K562 (cell line): ENCODE measurements around the gene ARHGAP10. TPM values are rescaled to one million over a fixed set of nuclear protein-coding genes. Genes with fewer than 3 reads are reported as not detected.

Experiments
- ATAC-seq: fragments of 200-7000 bp; cut with Tn5 transposase; 3 replicates; pipeline ENCODE4 v1.9.1; 2020; ENCODE audit warnings: moderate library complexity
- BruUV-seq: library from RNA; stranded (reverse); fragments of 400-500 nt; replicated peaks from 2 replicates; lab custom pipeline; 2021; lab: Mats Ljungman, UMichigan
- CTCF ChIA-PET: fragments of 300-600 bp; formaldehyde crosslinking; extraction: SDS; loops from one replicate; lab custom pipeline; 2021; ENCODE audit warnings: low intra/inter-chr PET ratio; lab: Yijun Ruan, JAX
- POLR2A ChIA-PET: fragments of 300-600, 350-650 bp; sonication (Branson Sonifier 250); formaldehyde crosslinking; extraction: SDS; loops from one replicate; lab custom pipeline; 2021; ENCODE audit warnings: antibody characterized with exemption, inconsistent platforms; lab: Yijun Ruan, JAX
- DNase-seq, 4 experiments: peaks; one replicate each; pipeline versions ENCODE4 v3.0.0 to v3.0.0-alpha.2; 2011 to 2018; ENCODE audit warnings: low spot score in 3 of 4, mixed read lengths in 3 of 4; ENCODE audit errors: extremely low read depth in 1 of 4
- FAIRE-seq: peaks from 2 replicates; lab custom pipeline; 2011; peaks lifted over from hg19 to GRCh38; lab: Jason Lieb, UNC
- H2AFZ ChIP-seq: 2 replicates; pipeline ENCODE4 v1.6.0; 2011; ENCODE audit warnings: low read depth, low read length, control low read depth, inconsistent platforms
- H3K27ac ChIP-seq: fragments of 200-600 bp; 3 replicates; pipeline ENCODE4 v1.8.0; 2011; ENCODE audit warnings: low read depth, mild to moderate bottlenecking, control low read depth, inconsistent platforms, low read length, moderate library complexity, mixed read lengths; ENCODE audit errors: extremely low read depth
- H3K27me3 ChIP-seq, 2 experiments: fragments of 300-600 bp in 1 of 2; 2 replicates in 1 of 2; 3 replicates in 1 of 2; pipeline versions ENCODE4 v1.6.0 to v1.8.0; 2011; ENCODE audit warnings: inconsistent platforms in 2 of 2, low read length in 2 of 2, mild to moderate bottlenecking in 1 of 2, mixed read lengths in 1 of 2, moderate library complexity in 1 of 2; ENCODE audit not compliant: control insufficient read depth in 2 of 2, insufficient read depth in 2 of 2
- H3K36me3 ChIP-seq: fragments of 300-600 bp; 3 replicates; pipeline ENCODE4 v1.8.0; 2011; ENCODE audit warnings: mild to moderate bottlenecking, low read length, inconsistent platforms; ENCODE audit not compliant: control insufficient read depth, insufficient read depth
- H3K4me1 ChIP-seq, 2 experiments: fragments of 200-600 bp in 1 of 2; replicated peaks in 1 of 2; 2 replicates in 1 of 2; 3 replicates in 1 of 2; pipeline versions ENCODE4 v1.5.1 to v1.8.0; 2011; ENCODE audit warnings: inconsistent platforms in 2 of 2, low read length in 2 of 2, mild to moderate bottlenecking in 1 of 2, mixed read lengths in 1 of 2, moderate library complexity in 1 of 2; ENCODE audit not compliant: control insufficient read depth in 2 of 2, insufficient read depth in 2 of 2
- H3K4me2 ChIP-seq: 2 replicates; pipeline ENCODE4 v1.6.1; 2011; ENCODE audit warnings: low read length, control low read depth, inconsistent platforms, mixed read lengths; ENCODE audit not compliant: insufficient read depth
- H3K4me3 ChIP-seq: fragments of 200-600 bp; sonication (generic), shearing (Covaris generic); 2 replicates; pipeline ENCODE4 v1.5.1; 2016; ENCODE audit warnings: control low read depth, inconsistent platforms
- H3K79me2 ChIP-seq: fragments of 200-600 bp; 3 replicates; pipeline ENCODE4 v1.8.0; 2011; ENCODE audit warnings: low read length, inconsistent platforms; ENCODE audit not compliant: control insufficient read depth, insufficient read depth
- H3K9ac ChIP-seq, 2 experiments: 2 replicates each; pipeline versions ENCODE4 v1.6.0 to v1.6.1; 2011; ENCODE audit warnings: low read depth in 2 of 2, low read length in 2 of 2, control low read depth in 1 of 2, inconsistent platforms in 1 of 2, mild to moderate bottlenecking in 1 of 2, mixed read lengths in 1 of 2; ENCODE audit not compliant: insufficient read depth in 1 of 2
- H3K9me1 ChIP-seq: one replicate; pipeline ENCODE4 v1.6.0; 2011; ENCODE audit warnings: inconsistent platforms, mild to moderate bottlenecking, low read length, moderate library complexity; ENCODE audit not compliant: control insufficient read depth, insufficient read depth
- H3K9me3 ChIP-seq: replicated peaks from 2 replicates; pipeline ENCODE4 v1.5.1; 2011; ENCODE audit warnings: low read depth, low read length, inconsistent platforms; ENCODE audit not compliant: control insufficient read depth, insufficient read depth
- H4K20me1 ChIP-seq: replicated peaks from 2 replicates; pipeline ENCODE4 v1.6.1; 2011; ENCODE audit warnings: low read length, inconsistent platforms, mixed read lengths; ENCODE audit not compliant: control insufficient read depth, insufficient read depth
- ATF4 ChIP-seq: fragments of 450-650 bp; formaldehyde crosslinking; IDR thresholded peaks from 2 replicates; pipeline ENCODE4 v1.4.0; 2022; ENCODE audit warnings: mild to moderate bottlenecking, moderate library complexity
- BACH1 ChIP-seq: fragments of 200-800 bp; sonication (Bioruptor generic); IDR thresholded peaks from 2 replicates; pipeline ENCODE4 v1.6.1; 2016; ENCODE audit warnings: missing genetic modification characterization, missing compliant biosample characterization
- EP400 ChIP-seq: fragments of 450-650 bp; IDR thresholded peaks from 2 replicates; pipeline ENCODE4 v1.6.1; 2017; ENCODE audit warnings: antibody characterized with exemption, mild to moderate bottlenecking, moderate library complexity
- HBP1 ChIP-seq: fragments of 450-650 bp; formaldehyde crosslinking; IDR thresholded peaks from 2 replicates; pipeline ENCODE4 v1.4.0; 2022; ENCODE audit warnings: missing genetic modification characterization
- HDGF ChIP-seq: fragments of 450-650 bp; IDR thresholded peaks from 2 replicates; pipeline ENCODE4 v1.6.1; 2016
- HEY1 ChIP-seq: fragments of 250-450 bp; sonication (Bioruptor Pico); IDR thresholded peaks from 2 replicates; pipeline ENCODE4 v1.5.0; 2020; ENCODE audit warnings: mild to moderate bottlenecking, moderate library complexity, borderline replicate concordance
- HNRNPLL ChIP-seq: fragments of 200-400 bp; formaldehyde crosslinking; IDR thresholded peaks from 2 replicates; pipeline ENCODE4 v1.6.1; 2017; ENCODE audit warnings: low read length, low read depth, mild to moderate bottlenecking; ENCODE audit not compliant: poor library complexity, severe bottlenecking
- MEF2A ChIP-seq: IDR thresholded peaks from 2 replicates; pipeline ENCODE4 v1.6.1; 2011; ENCODE audit warnings: low read depth, mild to moderate bottlenecking, low read length, moderate library complexity; ENCODE audit not compliant: control insufficient read depth
- ZBTB1 ChIP-seq: sonication (generic); formaldehyde crosslinking; IDR thresholded peaks from 2 replicates; pipeline ENCODE4 v1.8.1; 2023; ENCODE audit warnings: missing genetic modification reagents, low read depth, mild to moderate bottlenecking, borderline replicate concordance
- ZNF311 ChIP-seq: fragments of 250-450 bp; sonication (Bioruptor Pico); IDR thresholded peaks from 2 replicates; pipeline ENCODE4 v1.4.0; 2020; ENCODE audit warnings: mild to moderate bottlenecking, moderate library complexity
- WGBS: fragments of 100-300 bp; shearing (Covaris generic); methylation state at CpG from one replicate; pipeline ENCODE4 v1.1.6; 2016; ENCODE audit warnings: low coverage, mixed read lengths; ENCODE audit not compliant: insufficient coverage; ENCODE audit errors: missing lambda C conversion rate; 5-methylcytosine and 5-hydroxymethylcytosine counted together
- in situ Hi-C: fragments of 300-500 bp; cut with MboI; formaldehyde crosslinking; loops from 4 replicates; pipeline ENCODE4 v1.15.0; 2018; ENCODE audit warnings: inconsistent platforms, mixed read lengths
- intact Hi-C: fragments of 100-400 bp; cut with micrococcal nuclease; formaldehyde crosslinking; loops from 2 replicates; pipeline ENCODE4 v1.14.2; 2022
- polyA plus RNA-seq, 8 experiments: library from polyadenylated mRNA; depleted of rRNA in 4 of 8; stranded (reverse) in 5 of 8; unstranded in 3 of 8; fragments of >200 nt; fragmentation: Nextera tagmentation in 2 of 8; fragmentation: Illumina TruSeq in 1 of 8; extraction: Ambion mirVana in 2 of 8; extraction: Trizol in 1 of 8; gene quantifications; 2 replicates each; pipeline versions ENCODE4 v1.2.1 to v1.2.3, GENCODE V29; 2011 to 2014; ENCODE audit warnings: inconsistent platforms in 1 of 8, missing spikeins in 1 of 8
- total RNA-seq, 7 experiments: library from RNA; depleted of rRNA in 6 of 7; stranded (reverse); fragments of >200 nt in 6 of 7; fragmentation: Illumina TruSeq in 2 of 7; extraction: Trizol in 2 of 7; gene quantifications; 2 replicates each; pipeline versions ENCODE4 v1.2.1 to v1.2.3, GENCODE V29; 2011 to 2021; ENCODE audit warnings: low replicate concordance in 1 of 7
- TF ChIP-seq, protein P1 (sequence below): IDR thresholded peaks from 2 replicates; pipeline ENCODE4 v1.6.1; 2016; ENCODE audit warnings: missing genetic modification characterization, missing compliant biosample characterization
- TF ChIP-seq, protein P2 (sequence below): fragments of 250-450 bp; sonication (Bioruptor Pico); IDR thresholded peaks from 2 replicates; pipeline ENCODE4 v1.4.0; 2020; ENCODE audit warnings: mild to moderate bottlenecking, moderate library complexity

Gene ARHGAP10
- total and polyA plus RNA-seq, 9 of the 15 experiments (the other 6 are each of a cell fraction or from before 2014, with no cell fraction given): 0.03 to 0.22 (median 0.06) TPM; not detected in 3

DNA sequence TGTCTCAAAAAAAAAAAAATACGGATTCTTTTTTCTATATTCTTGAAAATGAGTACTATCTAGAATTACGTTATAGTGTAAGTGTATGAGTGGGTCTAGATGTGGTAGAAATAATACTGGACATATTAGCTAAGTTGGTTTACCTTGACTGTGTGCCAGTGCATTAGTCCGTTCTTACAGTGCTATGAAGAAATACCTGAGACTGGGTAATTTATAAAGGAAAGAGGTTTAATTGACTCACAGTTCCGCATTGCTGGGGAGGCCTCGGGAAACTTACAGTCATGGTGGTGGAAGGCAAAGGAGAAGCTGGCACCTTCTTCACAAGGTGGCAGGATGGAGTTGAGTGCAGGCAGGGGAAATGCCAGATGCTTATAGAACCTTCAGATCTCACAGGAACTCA is 92.4 kb downstream of the ARHGAP10 start (continued):
- TF ChIP-seq, protein P1, sequence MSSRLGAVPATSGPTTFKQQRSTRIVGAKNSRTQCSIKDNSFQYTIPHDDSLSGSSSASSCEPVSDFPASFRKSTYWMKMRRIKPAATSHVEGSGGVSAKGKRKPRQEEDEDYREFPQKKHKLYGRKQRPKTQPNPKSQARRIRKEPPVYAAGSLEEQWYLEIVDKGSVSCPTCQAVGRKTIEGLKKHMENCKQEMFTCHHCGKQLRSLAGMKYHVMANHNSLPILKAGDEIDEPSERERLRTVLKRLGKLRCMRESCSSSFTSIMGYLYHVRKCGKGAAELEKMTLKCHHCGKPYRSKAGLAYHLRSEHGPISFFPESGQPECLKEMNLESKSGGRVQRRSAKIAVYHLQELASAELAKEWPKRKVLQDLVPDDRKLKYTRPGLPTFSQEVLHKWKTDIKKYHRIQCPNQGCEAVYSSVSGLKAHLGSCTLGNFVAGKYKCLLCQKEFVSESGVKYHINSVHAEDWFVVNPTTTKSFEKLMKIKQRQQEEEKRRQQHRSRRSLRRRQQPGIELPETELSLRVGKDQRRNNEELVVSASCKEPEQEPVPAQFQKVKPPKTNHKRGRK (tag): no peak
- TF ChIP-seq HNRNPLL: no peak
- TF ChIP-seq HDGF: no peak
- TF ChIP-seq HEY1 (CRISPR knock-in tag): no peak

DNA sequence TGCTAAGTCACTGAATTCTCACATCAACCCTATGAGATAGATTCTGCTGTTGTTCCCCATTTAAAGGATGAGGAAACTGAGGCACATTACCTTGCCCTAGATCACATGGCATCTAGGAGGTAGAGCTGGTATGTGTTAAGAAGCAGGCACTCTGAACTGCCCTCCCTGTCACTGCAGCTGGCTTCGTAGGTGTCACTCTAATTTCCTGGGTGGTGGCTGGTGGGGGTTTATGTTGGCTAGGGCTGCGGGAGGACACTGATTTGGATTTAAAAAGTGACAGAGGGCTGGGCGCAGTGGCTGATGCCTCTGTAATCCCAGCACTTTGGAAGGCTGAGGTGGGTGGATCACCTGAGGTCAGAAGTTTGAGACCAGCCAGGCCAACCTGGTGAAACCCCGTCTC is 93.0 kb downstream of the ARHGAP10 start:
- H3K9me1 ChIP-seq: no peaks in the 10 kb centered on the region
- H3K9me3 ChIP-seq: no peaks in the 10 kb centered on the region
- H3K4me2 ChIP-seq: no peak overlapping the region
- no peak overlapping the region for H2AFZ ChIP-seq
- no peaks in the 10 kb centered on the region for H3K36me3 ChIP-seq
- H3K27ac ChIP-seq: no peak overlapping the region
- POLR2A ChIA-PET: no interaction called here
- in situ Hi-C loops (no loop called here), intact Hi-C loops (no loop called here)
- 0 out of 2 replicates have a peak, but pooled peaks cover 3% of the 10 kb centered on the region for H4K20me1 ChIP-seq
- H3K9ac ChIP-seq: no peak overlapping the region
- ATAC-seq (no peak), FAIRE-seq (no peak), DNase-seq (no peak)
- no TSS peak for BruUV-seq
- H3K4me3 ChIP-seq: no peak overlapping the region
- TF ChIP-seq MEF2A (no peak), HBP1 (no peak), ZBTB1 (CRISPR knock-in tag) (no peak), ZNF311 (CRISPR knock-in tag) (no peak), BACH1 (tag) (no peak), EP400 (no peak), ATF4 (CRISPR knock-in tag) (no peak)
- TF ChIP-seq, protein P2, sequence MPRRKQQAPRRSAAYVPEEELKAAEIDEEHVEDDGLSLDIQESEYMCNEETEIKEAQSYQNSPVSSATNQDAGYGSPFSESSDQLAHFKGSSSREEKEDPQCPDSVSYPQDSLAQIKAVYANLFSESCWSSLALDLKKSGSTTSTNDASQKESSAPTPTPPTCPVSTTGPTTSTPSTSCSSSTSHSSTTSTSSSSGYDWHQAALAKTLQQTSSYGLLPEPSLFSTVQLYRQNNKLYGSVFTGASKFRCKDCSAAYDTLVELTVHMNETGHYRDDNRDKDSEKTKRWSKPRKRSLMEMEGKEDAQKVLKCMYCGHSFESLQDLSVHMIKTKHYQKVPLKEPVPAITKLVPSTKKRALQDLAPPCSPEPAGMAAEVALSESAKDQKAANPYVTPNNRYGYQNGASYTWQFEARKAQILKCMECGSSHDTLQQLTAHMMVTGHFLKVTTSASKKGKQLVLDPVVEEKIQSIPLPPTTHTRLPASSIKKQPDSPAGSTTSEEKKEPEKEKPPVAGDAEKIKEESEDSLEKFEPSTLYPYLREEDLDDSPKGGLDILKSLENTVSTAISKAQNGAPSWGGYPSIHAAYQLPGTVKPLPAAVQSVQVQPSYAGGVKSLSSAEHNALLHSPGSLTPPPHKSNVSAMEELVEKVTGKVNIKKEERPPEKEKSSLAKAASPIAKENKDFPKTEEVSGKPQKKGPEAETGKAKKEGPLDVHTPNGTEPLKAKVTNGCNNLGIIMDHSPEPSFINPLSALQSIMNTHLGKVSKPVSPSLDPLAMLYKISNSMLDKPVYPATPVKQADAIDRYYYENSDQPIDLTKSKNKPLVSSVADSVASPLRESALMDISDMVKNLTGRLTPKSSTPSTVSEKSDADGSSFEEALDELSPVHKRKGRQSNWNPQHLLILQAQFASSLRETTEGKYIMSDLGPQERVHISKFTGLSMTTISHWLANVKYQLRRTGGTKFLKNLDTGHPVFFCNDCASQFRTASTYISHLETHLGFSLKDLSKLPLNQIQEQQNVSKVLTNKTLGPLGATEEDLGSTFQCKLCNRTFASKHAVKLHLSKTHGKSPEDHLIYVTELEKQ (CRISPR knock-in tag): no peak
- CTCF ChIA-PET: no interaction called here
- 0% methylated on average over 3 of the region's 4 CpGs for WGBS
- H3K79me2 ChIP-seq: no peaks in the 10 kb centered on the region
- H3K4me1 ChIP-seq: no peaks in the 10 kb centered on the region
- H3K27me3 ChIP-seq: peaks cover 0 to 1% of the 10 kb centered on the region in 2 experiments; a peak in 1 of 5 replicates
